ENCODE results near the gene AGRP. TPM values are rescaled to one million over a fixed set of nuclear protein-coding genes. Genes with fewer than 3 reads are reported as not detected.
"Not testable (repeated sequence)": the region's sequence is repeated elsewhere in the genome, so short reads cannot be mapped to it uniquely, and the experiment has no call there.

Gene AGRP
- total RNA-seq, 2 experiments from 2014 or later = not detected

GRCh38 chr16:67517155-67517445, 33.8 kb upstream of the AGRP start:
- H3K36me3 Mint-ChIP-seq (ENCODE audit: low read depth) = no peaks in the 10 kb centered on the region
- POLR2A ChIA-PET = interaction anchor here (1.1 to 3.3 kb wide), 3 partner anchors 18 to 151 kb away, joined by 3 to 8 read pairs (median 4); partner anchors contain the start of gene CARMIL2
- no peaks in the 10 kb centered on the region for H3K9me3 Mint-ChIP-seq
- no peaks in the 10 kb centered on the region for H3K27me3 Mint-ChIP-seq
- H3K4me1 Mint-ChIP-seq (ENCODE audit: low read depth) = peaks cover 17% of the 10 kb centered on the region
- DNase-seq = no peak
- no peak for TF ChIP-seq CTCF (IDR thresholded peaks at IDR 0.05)
- intact Hi-C loops (cut with micrococcal nuclease) = no loop called here
- CTCF ChIA-PET = interaction anchor here (0.6 to 7.4 kb wide), 11 partner anchors 9 to 151 kb away, joined by 3 to 142 read pairs (median 4); partner anchors contain the start of genes ATP6V0D1, C16orf86, CARMIL2 and ENKD1
- no peak overlapping the region for H3K27ac Mint-ChIP-seq
- no peak overlapping the region for H3K4me3 Mint-ChIP-seq
- ATAC-seq = no peak

- H3K9me3 Mint-ChIP-seq = no peaks in the 10 kb centered on the region
- no peaks in the 10 kb centered on the region for H3K36me3 Mint-ChIP-seq (ENCODE audit: low read depth)
- POLR2A ChIA-PET = interaction anchor here (1.1 to 3.3 kb wide), 3 partner anchors 18 to 151 kb away, joined by 3 to 8 read pairs (median 4); partner anchors contain the start of gene CARMIL2
- no peak for TF ChIP-seq CTCF (IDR thresholded peaks at IDR 0.05)
- H3K27ac Mint-ChIP-seq = no peak overlapping the region
- CTCF ChIA-PET = interaction anchor here (0.8 to 7.4 kb wide), 16 partner anchors 9 to 151 kb away, joined by 3 to 142 read pairs (median 4); partner anchors contain the start of genes ATP6V0D1, C16orf86, CARMIL2 and ENKD1
- peaks cover 15% of the 10 kb centered on the region for H3K4me1 Mint-ChIP-seq (ENCODE audit: low read depth)
- H3K27me3 Mint-ChIP-seq = no peaks in the 10 kb centered on the region
- DNase-seq (no peak), ATAC-seq (no peak)
- intact Hi-C loops (cut with micrococcal nuclease) = no loop called here
- H3K4me3 Mint-ChIP-seq = no peak overlapping the region
Measured at GRCh38 chr16:67516296-67517154, 33.2 kb upstream of the AGRP start.

- Mint-ChIP-seq H3K27me3 (no peaks in the 10 kb centered on the region), H3K4me3 (no peak overlapping the region), H3K9me3 (no peaks in the 10 kb centered on the region), H3K36me3 (ENCODE audit: low read depth) (no peaks in the 10 kb centered on the region), H3K27ac (no peak overlapping the region), H3K4me1 (ENCODE audit: low read depth) (peaks cover 9% of the 10 kb centered on the region)
- intact Hi-C loops (cut with micrococcal nuclease) = loop anchor here (2.0 kb wide), 1 partner anchor 20 kb away; no protein-coding TSS in a partner anchor
- peak; percentile 78 for TF ChIP-seq CTCF (IDR thresholded peaks at IDR 0.05)
- peak; percentile 92 for ATAC-seq
- ChIA-PET POLR2A (interaction anchor here (1.0 to 2.3 kb wide), 2 partner anchors 33 to 131 kb away, joined by 3 to 9 read pairs; partner anchors contain the start of genes ATP6V0D1 and CARMIL2), CTCF (interaction anchor here (0.5 to 7.4 kb wide), 28 partner anchors 9 to 937 kb away, joined by 3 to 142 read pairs (median 4); partner anchors contain the start of genes ACD, ATP6V0D1 and PARD6A)
- DNase-seq = peak; percentile 96
Measured at GRCh38 chr16:67514382-67514828, 31.1 kb upstream of the AGRP start.

- not testable (repeated sequence) for H3K27ac Mint-ChIP-seq
Measured at GRCh38 chr16:67513892-67514291, 30.5 kb upstream of the AGRP start.

GRCh38 chr16:67509016-67509415, 25.7 kb upstream of the AGRP start:
- no peaks in the 10 kb centered on the region for H3K27me3 Mint-ChIP-seq
- no peak for DNase-seq
- intact Hi-C loops (cut with micrococcal nuclease) = no loop called here
- ChIA-PET CTCF (interaction anchor here (0.7 to 5.0 kb wide), 4 partner anchors 10 to 28 kb away, joined by 3 to 34 read pairs (median 7); no protein-coding TSS in a partner anchor), POLR2A (interaction anchor here (0.6 to 2.7 kb wide), 3 partner anchors 12 to 619 kb away, joined by 3 to 7 read pairs (median 3); no protein-coding TSS in a partner anchor)
- no peak overlapping the region for H3K27ac Mint-ChIP-seq
- peaks cover 4% of the 10 kb centered on the region for H3K36me3 Mint-ChIP-seq (ENCODE audit: low read depth)
- H3K4me1 Mint-ChIP-seq (ENCODE audit: low read depth) = peaks cover 33% of the 10 kb centered on the region
- ATAC-seq = no peak
- H3K9me3 Mint-ChIP-seq = peaks cover 1% of the 10 kb centered on the region
- H3K4me3 Mint-ChIP-seq = no peak overlapping the region
- TF ChIP-seq CTCF (IDR thresholded peaks at IDR 0.05) = no peak

More at GRCh38 chr16:67513892-67514291, 30.5 kb upstream of the AGRP start:
- intact Hi-C loops (cut with micrococcal nuclease) = loop anchor here (2.0 kb wide), 1 partner anchor 19 kb away; no protein-coding TSS in a partner anchor
- not testable (repeated sequence) for H3K27me3 Mint-ChIP-seq; H3K9me3 Mint-ChIP-seq; H3K4me3 Mint-ChIP-seq; H3K36me3 Mint-ChIP-seq (ENCODE audit: low read depth); DNase-seq
- CTCF ChIA-PET = interaction anchor here (0.5 to 7.4 kb wide), 28 partner anchors 9 to 938 kb away, joined by 3 to 142 read pairs (median 4); partner anchors contain the start of genes ACD, ATP6V0D1, CARMIL2 and PARD6A
- H3K4me1 Mint-ChIP-seq (ENCODE audit: low read depth) = peaks cover 11% of the 10 kb centered on the region
- peak; percentile 11 for ATAC-seq
- POLR2A ChIA-PET = interaction anchor here (1.0 to 2.3 kb wide), 2 partner anchors 33 to 131 kb away, joined by 3 to 9 read pairs; partner anchors contain the start of genes ATP6V0D1 and CARMIL2
